Measurements from ENCODE around the gene CERCAM. TPM values are rescaled to one million over a fixed set of nuclear protein-coding genes. Genes with fewer than 3 reads are reported as not detected.
"Not testable (repeated sequence)": the region's sequence is repeated elsewhere in the genome, so short reads cannot be mapped to it uniquely, and the experiment has no call there.

Gene CERCAM
- total and polyA plus RNA-seq, 2 of the 4 experiments (the other 2 are of a cell fraction): 15.1 to 118 TPM

GRCh38 chr9:128422783-128423150 is 2.1 kb downstream of the CERCAM start:
- DNase-seq (no peak), ATAC-seq (ENCODE audit: low read depth) (no peak)
- Histone ChIP-seq H3K9me3 (ENCODE audit: control insufficient read depth, insufficient read depth, low read length) (no peaks in the 10 kb centered on the region), H3K36me3 (ENCODE audit: control insufficient read depth, insufficient read depth, low read length) (peaks cover 3% of the 10 kb centered on the region; the same call in 1 of the 2 replicates), H3K27ac (ENCODE audit: insufficient read depth, low read length) (no peak overlapping the region), H3K18ac (ENCODE audit: low read depth, low read length) (no peak overlapping the region), H3K4me3 (ENCODE audit: insufficient read depth, low read depth, low read length) (no peak overlapping the region), H3K79me1 (ENCODE audit: low read depth in 1 of 2, low read length in 2 of 2) (peaks cover 4 to 20% of the 10 kb centered on the region in 2 experiments; a peak in 3 of 4 replicates), H3K9ac (ENCODE audit: low read depth, low read length) (no peak overlapping the region), H3K14ac (replicated peaks; ENCODE audit: low read depth, low read length) (no peak overlapping the region), H4K5ac (ENCODE audit: low read depth, low read length) (no peak overlapping the region), H2AK5ac (ENCODE audit: low read depth, low read length) (no peak overlapping the region), H4K8ac (ENCODE audit: low read depth in 2 of 2, low read length in 2 of 2) (no peak overlapping the region), H3K4ac (ENCODE audit: low read depth, low read length) (no peak overlapping the region), H3K4me1 (ENCODE audit: control insufficient read depth, insufficient read depth, low read length) (peaks cover 7% of the 10 kb centered on the region), H2BK15ac (ENCODE audit: low read depth, low read length) (no peak overlapping the region), H3K27me3 (ENCODE audit: control insufficient read depth, insufficient read depth, low read length) (no peaks in the 10 kb centered on the region), H2BK20ac (ENCODE audit: low read depth, low read length) (no peak overlapping the region), H3K23ac (ENCODE audit: low read depth, low read length) (no peak overlapping the region), H2AK9ac (replicated peaks; ENCODE audit: low read depth, low read length, poor library complexity) (peak overlapping the region; percentile 60), H4K20me1 (ENCODE audit: insufficient read depth, low read length) (no peaks in the 10 kb centered on the region), H3K56ac (ENCODE audit: extremely low read depth, insufficient read depth, low read length) (no peak overlapping the region), H3K9me1 (ENCODE audit: insufficient read depth, low read length) (no peaks in the 10 kb centered on the region), H2AFZ (replicated peaks; ENCODE audit: low read length, poor library complexity) (no peak overlapping the region), H2BK120ac (ENCODE audit: low read depth, low read length) (no peak overlapping the region), H3K4me2 (ENCODE audit: low read depth, low read length) (no peak overlapping the region), H4K91ac (ENCODE audit: insufficient read depth, low read depth, low read length) (no peak overlapping the region), H2BK5ac (ENCODE audit: low read depth, low read length, poor library complexity, severe bottlenecking) (no peak overlapping the region)
- TF ChIP-seq MXI1 (IDR thresholded peaks at IDR 0.05; ENCODE audit: borderline replicate concordance, low read depth, low read length): no peak
- no peak for TF ChIP-seq USF2 (IDR thresholded peaks at IDR 0.05; ENCODE audit: low read depth, low read length)
- TF ChIP-seq RFX5 (IDR thresholded peaks at IDR 0.05; ENCODE audit: low read depth, low read length): no peak
- no peak for TF ChIP-seq CHD1 (IDR thresholded peaks at IDR 0.05; ENCODE audit: low read depth, low read length)
- TF ChIP-seq RAD21 (IDR thresholded peaks at IDR 0.05; ENCODE audit: low read length): no peak
- TF ChIP-seq SMC3 (IDR thresholded peaks at IDR 0.05; ENCODE audit: low read depth, low read length): no peak
- TF ChIP-seq RCOR1 (IDR thresholded peaks at IDR 0.05; ENCODE audit: insufficient replicate concordance, low read length): no peak
- no peak for TF ChIP-seq NFE2L2 (IDR thresholded peaks at IDR 0.05; ENCODE audit: low read depth, low read length)
- no peak for TF ChIP-seq FOS (IDR thresholded peaks at IDR 0.05; ENCODE audit: low read depth, low read length)
- no peak for TF ChIP-seq BHLHE40 (IDR thresholded peaks at IDR 0.05; ENCODE audit: low read depth, low read length)
- ChIA-PET POLR2A (ENCODE audit: unreplicated experiment) (no interaction called here), CTCF (no interaction called here)
- dilution Hi-C loops (cut with HindIII; ENCODE audit: low sequenced_read_pairs, unreplicated experiment): no loop called here
- no TSS peak for BruUV-seq (replicated peaks)
- WGBS, 2 experiments (ENCODE audit: extremely low coverage in 2 of 2, insufficient read length in 1 of 2): 89% methylated on average over 4 of the region's 5 CpGs; no CpG with 5 or more reads in 1 of the 2 experiments
- intact Hi-C loops (cut with micrococcal nuclease): no loop called here
- in situ Hi-C loops (cut with MboI; ENCODE audit: low sequenced_read_pairs): no loop called here

GRCh38 chr9:128423356-128423755 is 2.7 kb downstream of the CERCAM start:
- in situ Hi-C loops (cut with MboI; ENCODE audit: low sequenced_read_pairs); H3K9me1 ChIP-seq (ENCODE audit: insufficient read depth, low read length); CTCF ChIA-PET; H3K56ac ChIP-seq (ENCODE audit: extremely low read depth, insufficient read depth, low read length); H3K18ac ChIP-seq (ENCODE audit: low read depth, low read length); H3K4me2 ChIP-seq (ENCODE audit: low read depth, low read length); H3K4me3 ChIP-seq (ENCODE audit: insufficient read depth, low read depth, low read length); intact Hi-C loops (cut with micrococcal nuclease); H3K36me3 ChIP-seq (ENCODE audit: control insufficient read depth, insufficient read depth, low read length); H2BK20ac ChIP-seq (ENCODE audit: low read depth, low read length); H3K9me3 ChIP-seq (ENCODE audit: control insufficient read depth, insufficient read depth, low read length); H2AFZ ChIP-seq (replicated peaks; ENCODE audit: low read length, poor library complexity); H2BK15ac ChIP-seq (ENCODE audit: low read depth, low read length); H3K9ac ChIP-seq (ENCODE audit: low read depth, low read length); H3K27me3 ChIP-seq (ENCODE audit: control insufficient read depth, insufficient read depth, low read length); BruUV-seq (replicated peaks); H3K4me1 ChIP-seq (ENCODE audit: control insufficient read depth, insufficient read depth, low read length); dilution Hi-C loops (cut with HindIII; ENCODE audit: low sequenced_read_pairs, unreplicated experiment); H4K5ac ChIP-seq (ENCODE audit: low read depth, low read length); H2BK5ac ChIP-seq (ENCODE audit: low read depth, low read length, poor library complexity, severe bottlenecking); H3K27ac ChIP-seq (ENCODE audit: insufficient read depth, low read length); DNase-seq; H4K8ac ChIP-seq (ENCODE audit: low read depth in 2 of 2, low read length in 2 of 2); H2BK120ac ChIP-seq (ENCODE audit: low read depth, low read length); ATAC-seq (ENCODE audit: low read depth); H3K23ac ChIP-seq (ENCODE audit: low read depth, low read length); H4K91ac ChIP-seq (ENCODE audit: insufficient read depth, low read depth, low read length); H3K14ac ChIP-seq (replicated peaks; ENCODE audit: low read depth, low read length); H3K4ac ChIP-seq (ENCODE audit: low read depth, low read length); H2AK5ac ChIP-seq (ENCODE audit: low read depth, low read length); H4K20me1 ChIP-seq (ENCODE audit: insufficient read depth, low read length); H2AK9ac ChIP-seq (replicated peaks; ENCODE audit: low read depth, low read length, poor library complexity): not testable (repeated sequence)
- POLR2A ChIA-PET (ENCODE audit: unreplicated experiment): interaction anchor here (0.7 kb wide), 1 partner anchor 301 kb away, joined by 6 read pairs; no protein-coding TSS in a partner anchor
- 65% methylated on average over 2 of the region's 6 CpGs; no CpG with 5 or more reads in 1 of the 2 experiments for WGBS, 2 experiments (ENCODE audit: extremely low coverage in 2 of 2, insufficient read length in 1 of 2)
- H3K79me1 ChIP-seq (ENCODE audit: low read depth in 1 of 2, low read length in 2 of 2): peaks cover 4 to 20% of the 10 kb centered on the region in 2 experiments; a peak in 3 of 4 replicates

Measured in IMR-90 (cell line).